ENCODE data around the gene TEC. TPM values are rescaled to one million over a fixed set of nuclear protein-coding genes. Genes with fewer than 3 reads are reported as not detected.

Gene TEC
- total RNA-seq, 1 experiment from 2014 or later, result 0.67 TPM

GRCh38 chr4:48134081-48134480 lies 135.6 kb downstream of the TEC start, which contains the start of gene TXK:
TSS of gene TXK (minus strand) at chr4:48134250. CDS start at chr4:48134170, 80 bp downstream.
- no peak within 1 kb of the TSS for H3K4me3 ChIP-seq (ENCODE audit: low read depth in 2 of 2, low read length in 2 of 2)
- DNase-seq (ENCODE audit: low read depth, low spot score) (no peak), ATAC-seq (no peak)
- no peaks in the 10 kb centered on the region for H3K36me3 ChIP-seq (ENCODE audit: control insufficient read depth, insufficient read depth, low read length)
- ChIA-PET POLR2A (no interaction called here), CTCF (no interaction called here)
- H3K27me3 ChIP-seq (ENCODE audit: control insufficient read depth, insufficient read depth, low read length), result no peaks in the 10 kb centered on the region
- TF ChIP-seq TCF7L2 (IDR thresholded peaks at IDR 0.05; ENCODE audit: low read depth, low read length), result no peak
- H3K27ac ChIP-seq (ENCODE audit: low read length), result no peak within 1 kb of the TSS
- no TSS peak for BruUV-seq (replicated peaks)
- intact Hi-C loops (cut with micrococcal nuclease; ENCODE audit: unreplicated experiment), result no loop called here
- H3K9me3 ChIP-seq (ENCODE audit: control insufficient read depth, insufficient read depth, low read depth, low read length), result no peaks in the 10 kb centered on the region
- in situ Hi-C loops (cut with HindIII; ENCODE audit: low pct_unique_long_range_greater_than_20kb, low sequenced_read_pairs), result no loop called here
- H3K4me1 ChIP-seq (ENCODE audit: control insufficient read depth, insufficient read depth, low read length), result no peaks in the 10 kb centered on the region

- POLR2A ChIA-PET, result no interaction called here
Measured at GRCh38 chr4:48133669-48134068, 136.0 kb downstream of the TEC start.

More at GRCh38 chr4:48133669-48134068, 136.0 kb downstream of the TEC start:
- no peaks in the 10 kb centered on the region for H3K27me3 ChIP-seq (ENCODE audit: control insufficient read depth, insufficient read depth, low read length)
- H3K36me3 ChIP-seq (ENCODE audit: control insufficient read depth, insufficient read depth, low read length), result no peaks in the 10 kb centered on the region
- CTCF ChIA-PET, result no interaction called here
- BruUV-seq (replicated peaks), result no TSS peak
- H3K4me3 ChIP-seq (ENCODE audit: low read depth in 2 of 2, low read length in 2 of 2), result no peak overlapping the region
- no peak overlapping the region for H3K27ac ChIP-seq (ENCODE audit: low read length)
- H3K4me1 ChIP-seq (ENCODE audit: control insufficient read depth, insufficient read depth, low read length), result no peaks in the 10 kb centered on the region
- DNase-seq (ENCODE audit: low read depth, low spot score) (no peak), ATAC-seq (no peak)
- no peaks in the 10 kb centered on the region for H3K9me3 ChIP-seq (ENCODE audit: control insufficient read depth, insufficient read depth, low read depth, low read length)
- TF ChIP-seq TCF7L2 (IDR thresholded peaks at IDR 0.05; ENCODE audit: low read depth, low read length), result no peak
- no peak for TF ChIP-seq CTCF (IDR thresholded peaks at IDR 0.05)
- no peak for TF ChIP-seq REST (IDR thresholded peaks at IDR 0.05; ENCODE audit: insufficient read depth in 1 of 2, low read depth in 2 of 2, low read length in 1 of 2)
- TF ChIP-seq POLR2AphosphoS5 (IDR thresholded peaks at IDR 0.05; ENCODE audit: low read depth, low read length), result no peak
- no peak for TF ChIP-seq SIN3A (IDR thresholded peaks at IDR 0.05; ENCODE audit: borderline replicate concordance, insufficient read depth, low read depth, low read length)
- intact Hi-C loops (cut with micrococcal nuclease; ENCODE audit: unreplicated experiment) (no loop called here), in situ Hi-C loops (cut with HindIII; ENCODE audit: low pct_unique_long_range_greater_than_20kb, low sequenced_read_pairs) (no loop called here)

Data from Panc1 (cell line).